GM21723 (cell line): ENCODE data around the gene CAMSAP2.

Source experiments
- ATAC-seq: cut with Tn5 transposase; IDR thresholded peaks from one replicate; pipeline ENCODE4 v1.9.1; 2021; ENCODE audit warnings: mild to moderate bottlenecking, moderate library complexity; ENCODE audit not compliant: unreplicated experiment

CAMSAP2 gene

DNA sequence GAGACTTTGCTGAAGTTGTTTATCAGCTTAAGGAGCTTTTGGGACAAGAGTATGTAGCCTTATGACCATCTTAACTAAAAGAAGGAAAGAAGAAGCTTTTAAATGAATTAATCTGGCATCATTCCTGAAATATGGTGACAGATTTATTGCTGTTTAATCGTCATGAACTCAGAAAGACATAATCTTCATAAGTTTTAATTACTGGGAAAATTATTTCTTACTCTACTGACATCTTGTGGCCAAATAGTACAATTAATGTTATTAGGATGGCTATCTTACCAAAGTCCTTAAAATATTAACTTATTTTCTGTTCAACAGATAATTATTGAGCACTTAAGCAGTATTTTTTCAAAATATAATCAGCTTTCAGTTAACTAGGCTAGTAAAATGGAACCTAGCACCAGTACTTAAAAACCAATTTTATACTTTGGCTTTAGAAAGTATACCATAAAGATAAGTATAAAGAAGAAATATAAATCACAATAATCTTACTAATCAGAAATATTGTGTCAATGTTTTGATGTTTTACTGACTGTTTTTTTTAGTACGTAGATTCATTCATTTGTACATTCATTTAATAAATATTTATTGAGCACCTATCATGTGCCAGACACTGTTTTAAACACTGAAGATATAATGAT, 99.4 kb downstream of the CAMSAP2 start:
- ATAC-seq, result no peak

GRCh38 chr1:200838676-200839445, 100.2 kb downstream of the CAMSAP2 start:
- ATAC-seq, result no peak

GRCh38 chr1:200845360-200845759, 106.7 kb downstream of the CAMSAP2 start:
- no peak for ATAC-seq

GRCh38 chr1:200846398-200846797, 107.7 kb downstream of the CAMSAP2 start:
- no peak for ATAC-seq

DNA sequence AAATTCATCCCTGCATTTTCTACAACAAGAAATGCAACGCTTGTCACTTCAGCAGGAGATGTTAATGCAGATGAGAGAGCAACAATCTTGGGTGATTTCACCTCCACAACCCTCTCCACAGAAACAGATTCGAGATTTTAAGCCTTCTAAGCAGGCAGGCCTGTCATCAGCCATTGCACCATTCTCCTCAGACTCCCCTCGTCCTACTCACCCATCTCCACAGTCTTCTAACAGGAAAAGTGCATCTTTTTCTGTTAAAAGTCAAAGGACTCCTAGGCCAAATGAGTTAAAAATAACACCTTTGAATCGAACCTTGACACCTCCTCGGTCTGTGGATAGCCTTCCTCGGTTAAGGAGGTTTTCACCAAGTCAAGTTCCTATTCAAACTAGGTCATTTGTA, 110.7 kb downstream of the CAMSAP2 start:
- no peak for ATAC-seq

DNA sequence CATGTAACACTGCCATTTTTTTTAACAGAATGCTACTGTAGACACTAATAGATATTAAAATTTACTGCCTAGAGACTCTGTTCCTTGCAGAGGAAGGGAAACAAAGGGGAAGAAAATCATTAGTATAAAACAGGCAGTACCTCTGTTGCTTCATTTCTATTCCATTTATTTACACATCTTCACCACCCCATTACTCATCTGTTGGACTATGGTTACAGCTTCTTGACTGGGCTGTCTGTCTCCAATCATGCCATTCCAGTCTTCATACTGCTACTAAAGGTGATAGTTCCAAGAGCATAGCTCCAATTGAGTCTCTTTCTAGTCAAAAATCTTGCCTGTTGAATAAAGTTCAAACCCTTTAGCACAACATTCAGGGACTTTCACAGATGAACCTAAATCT, 111.9 kb downstream of the CAMSAP2 start:
- ATAC-seq, result no peak

DNA sequence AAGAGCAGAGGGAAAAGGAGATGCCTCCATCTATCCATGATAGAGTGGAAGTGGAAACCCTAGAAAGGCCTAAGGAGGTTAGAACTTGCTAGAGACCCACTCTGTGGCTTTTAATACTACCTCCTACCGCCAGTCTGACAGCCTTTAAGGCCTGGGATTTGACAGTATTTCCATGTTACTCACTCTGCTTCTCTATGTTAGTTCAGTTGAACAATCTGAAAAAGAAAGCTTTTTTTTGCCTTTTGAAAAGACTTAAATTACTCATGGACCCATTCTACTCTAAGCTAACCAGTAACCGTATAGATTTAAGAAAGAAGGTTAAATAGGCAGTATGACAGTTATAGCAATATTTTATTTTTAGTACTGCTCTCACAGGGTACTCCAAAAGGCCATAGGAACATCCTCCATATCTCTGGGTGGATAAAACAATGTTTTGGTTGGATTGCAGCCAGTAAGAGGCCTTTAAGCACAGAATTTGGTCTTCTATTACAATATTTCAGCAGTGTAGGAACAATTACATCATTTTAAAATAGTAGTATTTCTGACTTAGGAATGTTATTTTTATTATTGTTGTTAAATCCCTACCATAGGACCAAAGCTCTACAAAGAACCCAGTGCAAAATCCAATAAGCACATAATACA, 118.1 kb downstream of the CAMSAP2 start:
- no peak for ATAC-seq

GRCh38 chr1:200857804-200858203, 119.1 kb downstream of the CAMSAP2 start:
- ATAC-seq, result no peak

DNA sequence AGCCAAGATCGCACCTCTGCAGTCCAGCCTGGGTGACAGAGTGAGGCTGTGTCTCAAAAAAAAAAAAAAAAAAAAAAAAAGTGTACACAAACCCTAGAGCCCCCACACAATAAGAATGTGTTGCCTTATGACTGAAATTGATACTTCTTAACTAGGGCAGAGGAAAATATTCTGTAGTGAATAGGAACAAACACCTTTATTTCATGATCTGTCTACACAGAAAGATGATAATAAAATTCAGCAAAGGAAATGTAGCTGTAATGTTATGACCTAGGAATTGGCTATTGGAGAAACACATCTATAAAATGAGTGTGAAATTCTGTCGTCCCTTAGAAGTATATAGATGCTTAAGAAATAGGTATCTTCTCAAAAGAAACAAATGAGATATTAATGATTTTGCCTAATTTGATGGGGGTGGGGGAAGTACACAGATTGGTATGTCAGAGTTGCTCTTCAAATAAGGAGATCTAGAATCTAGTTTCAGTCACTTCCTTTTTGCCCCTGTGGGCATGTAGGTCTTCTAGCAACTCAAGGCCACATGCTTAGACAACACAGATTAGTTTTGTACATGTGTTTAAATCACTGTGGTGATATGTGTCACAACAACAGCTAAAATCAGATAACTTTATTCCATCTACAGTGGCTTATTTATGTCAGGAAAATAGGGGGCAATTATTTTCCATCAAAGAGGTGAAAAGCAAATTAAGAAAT, 123.4 kb downstream of the CAMSAP2 start:
- ATAC-seq, result no peak

GRCh38 chr1:200862713-200863415, 124.2 kb downstream of the CAMSAP2 start:
- no peak for ATAC-seq

DNA sequence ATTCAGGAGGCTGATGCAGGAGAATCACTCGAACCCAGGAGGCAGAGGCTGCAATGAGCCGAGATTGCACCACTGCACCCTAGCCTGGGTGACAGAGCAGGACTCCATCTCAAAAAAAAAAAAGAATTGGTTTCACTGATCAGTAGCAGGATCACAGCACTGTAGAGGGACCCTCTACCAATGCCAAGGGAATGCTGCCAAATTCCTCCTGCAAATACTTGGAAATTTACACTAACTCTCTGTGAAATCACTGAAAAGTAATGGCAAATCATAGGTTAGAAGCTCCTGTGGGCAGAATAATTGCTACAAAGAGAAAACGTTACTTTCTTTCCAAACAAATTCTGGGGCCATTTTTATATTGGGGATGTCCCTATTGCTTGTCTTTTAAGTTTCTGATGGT, 127.4 kb downstream of the CAMSAP2 start:
- no peak for ATAC-seq

GRCh38 chr1:200866521-200866920, 127.8 kb downstream of the CAMSAP2 start:
- peak; percentile 89 for ATAC-seq

GRCh38 chr1:200867018-200867811, 128.5 kb downstream of the CAMSAP2 start:
- ATAC-seq, result no peak

- ATAC-seq, result no peak
Measured at GRCh38 chr1:200869376-200869752, 130.7 kb downstream of the CAMSAP2 start.

GRCh38 chr1:200869753-200870391, 131.2 kb downstream of the CAMSAP2 start:
- peak; percentile 53 for ATAC-seq

DNA sequence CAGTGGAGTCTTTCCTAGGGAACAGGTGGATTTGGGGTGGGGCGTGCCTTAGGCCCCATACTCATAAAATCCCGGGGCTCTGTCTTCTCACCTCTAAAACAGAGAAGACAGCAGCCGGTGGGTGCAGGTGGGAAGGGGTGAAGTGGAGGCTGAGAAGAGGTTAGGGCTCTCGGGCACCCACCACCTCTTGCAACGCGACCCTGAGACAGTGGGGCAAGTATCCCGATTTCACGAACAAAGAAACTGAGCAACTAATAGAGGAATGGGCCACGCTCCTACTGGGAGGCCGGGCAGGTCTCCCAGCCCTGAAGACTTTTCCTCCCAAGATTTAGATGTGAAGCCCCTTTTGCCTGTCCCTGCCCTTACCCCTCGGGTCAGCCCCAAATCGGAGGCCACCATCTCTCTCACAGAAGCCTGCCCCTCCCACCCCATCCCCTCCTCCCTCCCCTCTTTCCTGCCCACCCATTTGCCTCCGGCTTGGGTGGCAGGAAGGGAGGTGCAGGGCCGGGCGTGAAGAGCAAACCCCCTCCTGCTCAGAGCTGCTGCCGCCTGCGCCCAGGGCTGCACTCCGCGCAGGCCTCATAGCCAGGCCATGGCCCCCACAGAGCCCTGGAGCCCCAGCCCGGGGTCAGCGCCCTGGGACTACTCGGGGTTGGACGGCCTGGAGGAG, 133.9 kb downstream of the CAMSAP2 start, which contains the start of gene GPR25:
TSS of gene GPR25 (plus strand) at position 536 of the 670 bp plus-strand sequence. CDS start at position 593, 57 bp downstream.
- no peak for ATAC-seq

DNA sequence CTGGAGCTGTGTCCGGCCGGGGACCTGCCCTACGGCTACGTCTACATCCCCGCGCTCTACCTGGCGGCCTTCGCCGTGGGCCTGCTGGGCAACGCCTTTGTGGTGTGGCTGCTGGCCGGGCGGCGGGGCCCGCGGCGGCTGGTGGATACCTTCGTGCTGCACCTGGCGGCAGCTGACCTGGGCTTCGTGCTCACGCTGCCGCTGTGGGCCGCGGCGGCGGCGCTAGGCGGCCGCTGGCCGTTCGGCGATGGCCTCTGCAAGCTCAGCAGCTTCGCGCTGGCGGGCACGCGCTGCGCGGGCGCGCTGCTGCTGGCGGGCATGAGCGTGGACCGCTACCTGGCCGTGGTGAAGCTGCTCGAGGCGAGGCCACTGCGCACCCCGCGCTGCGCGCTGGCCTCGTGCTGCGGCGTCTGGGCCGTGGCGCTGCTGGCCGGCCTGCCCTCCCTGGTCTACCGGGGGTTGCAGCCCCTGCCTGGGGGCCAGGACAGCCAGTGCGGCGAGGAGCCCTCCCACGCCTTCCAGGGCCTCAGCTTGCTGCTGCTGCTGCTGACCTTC, 134.5 kb downstream of the CAMSAP2 start:
- no peak for ATAC-seq

GRCh38 chr1:200873671-200874397, 135.1 kb downstream of the CAMSAP2 start:
- ATAC-seq, result no peak
